GM21529 (cell line): ENCODE measurements around the gene ZFP62.

Source experiments
- ATAC-seq: cut with Tn5 transposase; IDR thresholded peaks from one replicate; pipeline ENCODE4 v1.9.1; 2021; ENCODE audit not compliant: unreplicated experiment

ZFP62 gene

DNA sequence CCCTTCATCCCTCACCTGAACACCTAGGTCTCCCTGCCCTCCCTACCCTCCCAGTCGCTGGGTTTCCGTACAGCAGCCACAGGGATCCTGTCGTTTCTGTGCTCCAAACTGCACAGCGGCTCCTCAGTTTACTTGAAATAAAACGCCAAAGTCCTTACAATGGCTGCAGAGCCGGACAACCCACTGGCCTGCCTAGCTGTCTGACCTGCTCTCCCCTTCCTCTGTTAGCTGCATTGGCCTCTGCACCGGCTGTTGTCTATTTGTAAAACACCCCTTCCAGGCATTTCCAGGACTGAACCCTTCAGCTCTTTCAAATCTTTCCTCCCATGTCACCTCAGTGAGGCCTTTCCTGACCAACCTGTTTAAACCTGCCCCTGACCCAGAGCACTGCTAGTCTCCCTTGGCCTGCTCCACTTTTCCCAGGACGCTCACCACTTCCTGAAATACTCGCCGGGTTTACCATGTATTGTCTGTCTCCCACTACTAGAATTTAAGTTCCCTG lies 49.4 kb downstream of the ZFP62 start:
- no peak for ATAC-seq

GRCh38 chr5:180810959-180811622 lies 50.0 kb downstream of the ZFP62 start:
- ATAC-seq = no peak

DNA sequence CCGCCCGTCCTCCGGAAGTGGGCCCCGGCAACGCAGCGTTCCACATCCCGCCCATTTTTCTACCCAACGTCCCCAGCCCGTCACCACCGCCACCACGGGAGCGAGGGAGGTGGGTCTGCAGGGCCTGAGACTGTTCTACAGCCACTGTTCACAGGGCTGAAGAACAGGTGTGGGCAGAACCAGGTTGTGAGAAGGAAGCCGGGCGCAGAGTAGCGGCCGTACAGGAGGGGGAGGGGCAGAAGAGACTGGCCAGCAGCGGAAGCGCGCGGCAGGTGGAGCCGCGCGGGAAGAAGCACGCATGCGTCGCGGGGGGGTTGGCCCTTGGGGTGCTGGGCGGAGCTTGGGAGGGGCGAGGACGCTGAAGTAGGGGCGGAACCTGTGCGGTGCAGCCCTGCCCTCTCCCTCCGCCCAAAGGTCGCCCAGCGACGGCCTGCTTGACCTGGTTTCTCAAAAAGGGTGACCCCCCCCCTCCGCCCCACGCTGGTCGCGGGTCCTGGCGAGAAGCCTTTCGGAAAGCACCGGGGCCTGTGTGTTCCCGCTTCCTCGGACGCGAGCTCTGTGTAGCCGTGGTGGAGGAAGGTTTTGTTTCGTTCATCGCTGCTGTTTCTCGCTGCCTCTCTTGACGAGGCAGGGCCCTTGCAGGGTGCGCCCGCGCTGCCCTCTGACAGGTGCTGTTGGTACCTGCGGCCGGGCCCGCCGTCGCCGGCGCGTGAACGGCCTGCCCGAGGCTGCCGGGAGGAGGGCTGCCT lies 50.7 kb downstream of the ZFP62 start:
- peak; percentile 65 for ATAC-seq

DNA sequence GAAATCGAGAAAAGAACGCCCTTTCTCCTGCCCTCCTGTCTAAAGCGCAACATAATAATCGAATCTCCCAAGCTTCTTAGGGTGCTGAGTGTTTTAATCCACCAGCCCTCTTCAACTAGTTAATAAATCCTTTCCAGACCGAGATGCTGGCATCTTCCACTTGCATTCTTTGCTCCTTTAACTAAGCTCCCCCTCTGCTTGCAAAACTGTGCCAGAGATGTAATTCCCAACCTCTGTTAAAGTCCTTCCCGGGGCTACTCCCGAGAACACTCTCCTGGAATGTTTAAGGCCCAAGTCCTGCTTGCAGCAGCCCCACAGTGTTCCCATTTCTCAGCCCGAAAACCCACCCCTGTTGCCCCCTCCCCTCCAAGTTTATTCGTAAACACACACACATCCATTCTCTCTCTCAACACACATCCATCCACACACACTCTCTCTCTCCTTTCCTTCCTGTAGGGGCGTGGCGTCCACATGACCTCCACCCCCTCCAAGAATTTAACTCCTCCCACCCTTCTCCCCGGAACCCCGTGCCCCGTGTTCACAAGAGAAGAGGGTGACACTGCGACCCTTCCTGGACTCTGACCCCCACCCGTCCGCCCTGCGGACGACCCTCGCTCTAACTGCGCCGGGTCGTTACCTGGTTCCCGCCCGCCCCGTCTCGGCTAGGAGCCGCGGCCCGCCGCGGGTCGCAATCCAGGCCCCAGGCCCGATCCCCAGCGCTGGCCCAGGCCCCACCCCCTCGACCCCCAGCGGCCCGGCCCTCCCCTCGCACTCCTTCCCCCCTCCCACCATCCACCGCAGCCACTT lies 51.5 kb downstream of the ZFP62 start:
- peak; percentile 52 for ATAC-seq

GRCh38 chr5:180808461-180809000 lies 52.5 kb downstream of the ZFP62 start:
- ATAC-seq = no peak

DNA sequence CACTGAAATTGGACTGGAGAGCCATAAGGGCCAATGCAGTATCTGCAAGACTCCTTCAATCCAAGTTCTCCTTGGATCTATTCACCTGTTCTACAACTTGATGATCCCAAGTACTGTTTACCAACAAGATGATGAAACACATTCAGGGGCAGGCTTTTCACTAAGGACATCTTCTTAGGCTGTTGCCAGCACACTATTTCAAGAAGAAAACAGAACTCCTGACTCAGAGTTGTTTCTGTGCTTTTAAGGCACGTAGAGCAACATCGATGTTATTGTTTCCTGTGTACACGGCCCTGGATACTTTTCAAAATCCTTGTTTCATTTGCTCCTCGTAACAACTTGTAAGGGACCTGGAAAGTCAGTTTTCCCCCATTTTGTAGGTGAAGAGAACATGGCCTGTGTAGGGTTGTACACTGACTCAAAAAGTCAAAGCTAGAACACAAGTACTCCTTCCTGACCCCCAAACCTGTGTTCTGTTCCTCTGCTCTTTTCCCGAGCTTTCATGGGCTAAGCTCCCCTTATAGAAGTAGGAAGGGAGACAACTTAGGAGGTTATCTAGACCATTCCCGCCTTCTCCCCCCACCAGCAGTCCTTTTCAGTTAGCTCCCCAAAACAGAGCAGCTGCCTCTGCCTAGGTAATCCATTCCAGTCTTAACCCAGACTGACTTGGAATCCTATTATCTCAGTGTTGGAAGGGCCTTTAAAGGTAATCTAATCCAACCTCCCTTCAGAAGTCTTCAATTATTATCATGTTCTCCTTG lies 53.2 kb downstream of the ZFP62 start:
- no peak for ATAC-seq

GRCh38 chr5:180807046-180807445 lies 54.0 kb downstream of the ZFP62 start:
- ATAC-seq = no peak

DNA sequence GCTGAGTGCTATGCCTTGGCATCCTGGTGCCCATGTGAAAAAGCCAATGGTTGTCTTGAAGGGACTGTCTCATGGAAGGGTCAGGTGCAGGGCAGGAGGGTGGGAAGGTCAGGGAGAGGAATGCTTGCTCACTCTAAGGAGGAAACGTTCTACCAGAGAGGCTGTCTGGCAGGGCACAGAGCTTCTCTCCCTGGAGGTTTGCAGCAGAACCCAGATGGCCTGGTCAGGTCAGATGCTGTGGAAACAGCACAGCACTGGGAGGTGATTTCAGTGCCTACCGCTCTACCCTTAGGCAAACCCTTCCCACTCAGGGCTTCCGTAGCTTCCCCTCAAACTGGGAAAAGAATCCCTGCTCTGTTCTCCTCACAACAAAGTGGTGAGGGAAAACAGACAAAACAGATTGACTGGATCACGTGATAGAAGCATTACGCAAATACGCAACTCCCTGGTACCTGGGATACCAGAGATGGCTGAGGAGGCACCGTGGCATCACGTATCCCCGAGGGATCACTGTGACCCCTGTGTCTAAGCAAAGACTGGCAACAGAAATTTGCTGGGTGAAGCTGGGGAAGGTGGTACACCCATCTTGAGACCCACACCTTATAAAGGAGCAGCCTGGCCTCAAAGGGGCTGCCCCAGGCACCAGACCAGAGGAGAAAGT lies 54.6 kb downstream of the ZFP62 start:
- no peak for ATAC-seq

- no peak for ATAC-seq
These were observed 56.9 kb downstream of the ZFP62 start for GRCh38 chr5:180804129-180804618.

GRCh38 chr5:180803181-180804128 lies 57.6 kb downstream of the ZFP62 start:
- peak; percentile 56 for ATAC-seq

DNA sequence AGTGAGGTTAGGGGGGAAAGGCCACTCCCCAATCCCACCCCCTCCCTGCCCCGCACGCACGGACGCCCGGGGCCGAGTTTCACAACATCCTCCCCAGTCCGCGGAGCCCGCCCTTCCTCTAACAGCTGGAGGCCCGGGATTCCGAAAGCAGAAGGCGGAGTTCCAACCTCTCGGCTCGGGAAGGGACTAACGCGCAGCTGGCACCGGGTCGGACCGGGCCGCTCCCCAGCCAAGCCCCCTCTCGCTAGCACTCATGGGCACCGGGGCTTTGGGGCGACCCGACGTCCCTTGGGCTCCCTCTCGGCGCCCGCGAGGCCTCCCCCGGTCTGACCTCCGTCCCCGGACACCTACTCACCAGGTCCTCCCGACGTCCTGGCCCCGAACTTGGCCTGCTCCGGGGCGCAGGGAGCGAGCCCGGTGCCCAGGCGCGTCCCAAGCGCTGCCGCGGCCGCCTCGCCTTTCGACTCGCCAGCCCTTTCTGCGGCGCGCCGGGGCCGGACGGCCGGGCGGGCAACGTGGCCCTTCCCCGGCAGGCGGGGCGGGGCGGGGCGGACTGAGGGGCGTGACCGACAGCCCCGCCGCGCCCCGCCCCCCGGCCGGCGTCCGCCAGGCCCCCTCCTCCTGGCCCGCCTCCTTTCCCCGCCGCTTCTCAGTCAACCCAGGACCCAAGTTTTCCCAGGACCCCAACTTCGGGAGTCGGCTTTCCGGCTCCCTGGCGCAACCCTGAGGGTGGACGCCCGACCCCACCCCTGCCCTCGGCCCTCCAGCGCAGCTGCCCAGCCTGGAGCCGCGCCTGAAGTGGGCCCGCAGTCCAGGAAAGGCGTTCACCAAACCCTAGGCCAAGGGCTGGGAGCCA lies 58.5 kb downstream of the ZFP62 start, which contains the start of gene MGAT1:
Gene MGAT1 (minus strand): TSS at position 482 of the 856 bp plus-strand sequence. CDS start 9,835 bp downstream, outside the sequence.
- peak; percentile 38 for ATAC-seq

DNA sequence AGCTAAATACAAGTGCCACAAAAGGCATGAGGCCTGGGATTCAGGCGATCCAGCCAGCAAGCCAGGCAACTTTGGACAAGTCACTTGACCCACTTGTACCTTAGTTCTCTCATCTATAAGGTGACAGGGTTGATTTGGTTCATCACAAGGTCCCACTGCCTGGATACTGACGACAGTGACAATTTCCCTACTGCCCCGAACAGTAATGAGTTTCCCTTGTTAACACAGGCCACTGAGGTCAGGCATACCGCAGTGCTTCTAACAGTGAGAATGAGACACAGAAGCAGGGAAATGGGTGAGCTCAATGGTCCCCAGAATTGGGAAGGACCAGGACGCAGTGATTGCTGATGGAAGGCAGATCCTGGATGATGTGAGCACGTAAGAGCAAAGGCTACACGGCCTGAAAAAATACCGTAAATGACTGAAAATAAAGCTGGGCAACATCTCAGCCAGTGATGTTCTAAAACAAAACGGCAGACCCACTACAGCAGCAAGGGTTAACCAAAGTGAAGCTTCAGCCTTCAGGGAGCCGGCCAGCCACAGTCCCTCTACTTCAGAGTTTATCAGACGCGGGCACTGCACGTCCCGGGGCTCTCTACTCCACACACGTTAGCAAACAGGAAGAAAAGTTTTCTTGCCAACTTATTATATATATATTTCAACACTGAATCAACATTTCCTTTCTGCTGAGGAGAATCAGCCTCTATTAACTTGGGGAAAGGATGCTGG lies 59.3 kb downstream of the ZFP62 start:
- no peak for ATAC-seq

- ATAC-seq = no peak
These were observed 60.9 kb downstream of the ZFP62 start for GRCh38 chr5:180799902-180800801.

DNA sequence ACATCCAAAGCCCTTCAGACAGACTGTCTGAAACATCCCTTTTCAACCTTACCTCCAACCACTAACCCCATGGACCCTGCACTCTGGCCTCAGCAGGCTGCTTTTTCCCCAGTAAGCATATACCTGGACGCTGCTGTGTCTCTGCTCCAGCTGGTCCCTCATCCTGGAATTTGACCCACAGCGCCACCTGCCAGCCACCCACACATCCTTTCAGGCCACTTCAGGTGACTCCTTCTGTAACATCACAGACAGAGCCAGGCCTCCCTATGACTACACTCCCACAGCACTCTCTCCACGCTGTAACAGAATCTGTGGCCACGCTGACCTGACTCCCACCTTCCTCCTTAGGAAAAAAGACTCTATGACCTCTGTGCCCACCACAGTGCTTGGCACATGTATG lies 61.9 kb downstream of the ZFP62 start:
- ATAC-seq = no peak

DNA sequence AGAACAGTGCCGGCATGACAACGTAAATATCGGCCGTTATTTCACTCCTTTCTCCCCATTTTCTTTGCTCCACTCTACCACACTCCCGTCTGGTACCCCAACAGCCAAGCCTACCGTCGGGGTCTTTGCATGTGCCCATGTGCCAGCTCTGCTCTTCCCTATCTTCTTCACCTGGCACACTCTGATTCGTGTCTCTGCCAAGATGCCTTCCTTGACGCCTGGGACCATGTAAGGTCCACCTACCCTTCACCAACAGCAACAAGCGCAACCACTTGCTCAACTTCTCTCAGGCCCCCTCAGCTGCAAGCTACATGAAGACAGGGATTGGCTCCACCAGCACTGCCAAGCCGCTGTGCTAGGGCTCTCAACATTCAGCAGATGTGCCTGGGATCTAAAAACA lies 62.9 kb downstream of the ZFP62 start:
- ATAC-seq = no peak
